HG03442 (cell line): ENCODE measurements around the gene STIM1.

Experiments used
- ATAC-seq: cut with Tn5 transposase; IDR thresholded peaks from one replicate; pipeline ENCODE4 v1.9.1; 2021; ENCODE audit warnings: mild to moderate bottlenecking, moderate library complexity; ENCODE audit not compliant: unreplicated experiment

The STIM1 gene

GRCh38 chr11:3944198-3944597 lies 88.7 kb downstream of the STIM1 start:
- ATAC-seq, result no peak

- ATAC-seq, result no peak
These were observed 91.1 kb downstream of the STIM1 start for GRCh38 chr11:3946455-3947017.

- peak; percentile 61 for ATAC-seq
These were observed 91.6 kb downstream of the STIM1 start for GRCh38 chr11:3947061-3947460.

GRCh38 chr11:3949125-3949524 lies 93.7 kb downstream of the STIM1 start:
- ATAC-seq, result peak; percentile 75

GRCh38 chr11:3950996-3951660 lies 95.7 kb downstream of the STIM1 start:
- no peak for ATAC-seq

- ATAC-seq, result no peak
These were observed 97.3 kb downstream of the STIM1 start for GRCh38 chr11:3952715-3953114.

GRCh38 chr11:3953327-3953726 lies 97.9 kb downstream of the STIM1 start:
- ATAC-seq, result no peak

GRCh38 chr11:3954448-3955298 lies 99.2 kb downstream of the STIM1 start:
- ATAC-seq, result no peak

- no peak for ATAC-seq
These were observed 99.8 kb downstream of the STIM1 start for GRCh38 chr11:3955299-3955665.

- ATAC-seq, result no peak
These were observed 100.6 kb downstream of the STIM1 start for GRCh38 chr11:3956038-3956437.

- ATAC-seq, result no peak
These were observed 101.3 kb downstream of the STIM1 start for GRCh38 chr11:3956748-3957147.

- no peak for ATAC-seq
These were observed 102.0 kb downstream of the STIM1 start for GRCh38 chr11:3957437-3957836.

- ATAC-seq, result no peak
These were observed 102.8 kb downstream of the STIM1 start for GRCh38 chr11:3958281-3958680.

GRCh38 chr11:3959015-3959902 lies 103.8 kb downstream of the STIM1 start:
- ATAC-seq, result peak; percentile 73

GRCh38 chr11:3959903-3960265 lies 104.4 kb downstream of the STIM1 start:
- no peak for ATAC-seq

- no peak for ATAC-seq
These were observed 107.0 kb downstream of the STIM1 start for GRCh38 chr11:3962406-3962840.

GRCh38 chr11:3964056-3964455 lies 108.6 kb downstream of the STIM1 start:
- no peak for ATAC-seq

- no peak for ATAC-seq
These were observed 109.6 kb downstream of the STIM1 start for GRCh38 chr11:3964935-3965604.

GRCh38 chr11:3967695-3968094 lies 112.2 kb downstream of the STIM1 start:
- no peak for ATAC-seq

- no peak for ATAC-seq
These were observed 113.7 kb downstream of the STIM1 start for GRCh38 chr11:3969200-3969599.

GRCh38 chr11:3969613-3970012 lies 114.1 kb downstream of the STIM1 start:
- ATAC-seq, result no peak
